HEK293T (cell line): Measurements from ENCODE around the gene NOXO1.
A peak's percentile ranks its signal among the peaks of the same experiment; 100 is the strongest.

Experiments
- CTCF ChIA-PET: fragments of 350-600 bp; formaldehyde crosslinking; extraction: SDS; loops from one replicate; lab custom pipeline; 2021; ENCODE audit warnings: antibody characterized with exemption, inconsistent platforms; lab: Yijun Ruan, JAX
- POLR2A ChIA-PET: fragments of 350-600 bp; formaldehyde crosslinking; extraction: SDS; loops from one replicate; lab custom pipeline; 2020; ENCODE audit warnings: antibody characterized with exemption, inconsistent platforms; lab: Yijun Ruan, JAX
- DNase-seq: peaks from one replicate; pipeline ENCODE4 v3.0.0; 2012; ENCODE audit warnings: mixed read lengths; ENCODE audit errors: extremely low spot score
- ARNT ChIP-seq: fragments of 450-650 bp; IDR thresholded peaks from 2 replicates; pipeline ENCODE4 v1.6.1; 2017; ENCODE audit warnings: mild to moderate bottlenecking
- BHLHE40 ChIP-seq: fragments of 450-650 bp; IDR thresholded peaks from 2 replicates; pipeline ENCODE4 v1.6.1; 2016; ENCODE audit warnings: mild to moderate bottlenecking, moderate library complexity, borderline replicate concordance
- CTBP1 ChIP-seq: fragments of 450-650 bp; IDR thresholded peaks from 2 replicates; pipeline ENCODE4 v1.6.1; 2016; ENCODE audit warnings: borderline replicate concordance
- ELF4 ChIP-seq: fragments of 450-650 bp; IDR thresholded peaks from 2 replicates; pipeline ENCODE4 v1.6.1; 2017; ENCODE audit warnings: antibody characterized with exemption
- FOXA1 ChIP-seq: fragments of 450-650 bp; IDR thresholded peaks from 2 replicates; pipeline ENCODE4 v1.6.1; 2016; ENCODE audit warnings: mild to moderate bottlenecking
- FOXK2 ChIP-seq: fragments of 450-650 bp; IDR thresholded peaks from 2 replicates; pipeline ENCODE4 v1.6.1; 2016; ENCODE audit warnings: mild to moderate bottlenecking
- FOXM1 ChIP-seq: fragments of 450-650 bp; IDR thresholded peaks from 2 replicates; pipeline ENCODE4 v1.6.1; 2017; ENCODE audit warnings: mild to moderate bottlenecking, borderline replicate concordance
- HDGF ChIP-seq: fragments of 450-650 bp; IDR thresholded peaks from 2 replicates; pipeline ENCODE4 v1.6.1; 2017; ENCODE audit warnings: antibody characterized with exemption, borderline replicate concordance
- L3MBTL2 ChIP-seq: fragments of 450-650 bp; conservative IDR thresholded peaks from 2 replicates; pipeline ENCODE4 v1.6.1; 2016; ENCODE audit warnings: mild to moderate bottlenecking
- LEF1 ChIP-seq: fragments of 450-650 bp; IDR thresholded peaks from 2 replicates; pipeline ENCODE4 v1.6.1; 2017; ENCODE audit warnings: mild to moderate bottlenecking, borderline replicate concordance
- NFRKB ChIP-seq: fragments of 450-650 bp; IDR thresholded peaks from 2 replicates; pipeline ENCODE4 v1.6.1; 2016; ENCODE audit warnings: mild to moderate bottlenecking, moderate library complexity
- SP1 ChIP-seq: fragments of 450-650 bp; IDR thresholded peaks from 2 replicates; pipeline ENCODE4 v1.6.1; 2017
- SUZ12 ChIP-seq: fragments of 450-650 bp; IDR thresholded peaks from 2 replicates; pipeline ENCODE4 v1.6.1; 2016; ENCODE audit warnings: mild to moderate bottlenecking
- TARDBP ChIP-seq: fragments of 450-650 bp; IDR thresholded peaks from 2 replicates; pipeline ENCODE4 v1.6.1; 2016
- ZNF384 ChIP-seq: fragments of 450-650 bp; IDR thresholded peaks from 2 replicates; pipeline ENCODE4 v1.6.1; 2016
- TF ChIP-seq, protein P1 (sequence below): fragments of 450-650 bp; IDR thresholded peaks from 2 replicates; pipeline ENCODE4 v1.6.1; 2016

Gene NOXO1

DNA sequence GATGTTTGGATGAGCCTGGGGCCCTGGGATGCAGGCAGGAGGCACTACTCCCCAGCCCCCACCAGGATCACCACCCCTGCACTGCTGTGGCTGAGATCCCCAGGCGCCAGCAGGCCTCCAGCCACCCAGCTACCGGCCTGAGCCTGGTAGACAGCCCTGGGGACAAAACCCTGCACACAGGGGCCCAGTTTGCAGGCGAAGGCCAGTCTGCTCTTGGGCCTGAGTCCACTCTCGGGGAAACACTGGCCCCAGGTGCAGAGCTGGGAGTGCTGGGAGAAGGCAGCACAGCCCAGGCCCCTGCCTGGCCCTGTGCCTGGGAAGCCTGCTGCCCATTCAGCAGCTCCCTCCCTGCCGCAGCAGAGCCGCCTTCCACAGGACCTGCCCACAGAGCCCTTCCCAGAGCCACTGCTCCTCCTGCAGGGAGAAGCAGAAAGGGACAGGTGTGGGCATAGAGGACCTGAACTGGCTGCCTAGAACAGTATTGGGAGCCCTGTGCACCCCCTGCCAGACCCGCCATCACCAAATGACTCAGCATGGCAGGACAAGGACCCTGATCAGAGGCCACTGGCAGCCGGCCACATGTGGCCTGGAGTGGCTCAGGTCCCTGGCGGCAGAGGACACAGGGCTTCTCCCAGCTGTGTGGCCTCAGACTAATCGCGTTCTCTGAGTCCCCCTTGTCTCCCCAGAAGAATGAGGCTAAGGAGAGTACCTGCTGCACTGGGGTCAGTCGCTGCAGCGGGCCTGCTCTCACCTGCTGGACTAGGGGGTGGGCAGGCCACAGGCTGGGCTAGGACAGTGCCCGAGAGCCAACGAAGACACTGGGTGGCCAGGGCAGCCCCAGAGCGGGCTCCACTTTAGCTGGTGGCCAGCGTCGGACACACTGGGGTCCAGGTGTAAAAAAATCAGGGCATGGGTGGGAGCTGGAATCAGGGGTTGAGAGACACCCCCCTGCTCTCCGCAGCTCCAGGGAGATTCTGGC is 48.9 kb downstream of the NOXO1 start:
- CTCF ChIA-PET: interaction anchor here (1.8 kb wide), 1 partner anchor 9 kb away, joined by 16 read pairs; no protein-coding TSS in a partner anchor
- POLR2A ChIA-PET: interaction anchor here (1.0 to 1.5 kb wide), 3 partner anchors 9 to 35 kb away, joined by 3 to 7 read pairs (median 3); partner anchors contain the start of gene RPS2
- no peak for DNase-seq
- TF ChIP-seq ZNF384: no peak
- no peak for TF ChIP-seq LEF1
- TF ChIP-seq NFRKB: no peak
- no peak for TF ChIP-seq TARDBP
- no peak for TF ChIP-seq BHLHE40
- no peak for TF ChIP-seq ELF4
- TF ChIP-seq, protein P1, sequence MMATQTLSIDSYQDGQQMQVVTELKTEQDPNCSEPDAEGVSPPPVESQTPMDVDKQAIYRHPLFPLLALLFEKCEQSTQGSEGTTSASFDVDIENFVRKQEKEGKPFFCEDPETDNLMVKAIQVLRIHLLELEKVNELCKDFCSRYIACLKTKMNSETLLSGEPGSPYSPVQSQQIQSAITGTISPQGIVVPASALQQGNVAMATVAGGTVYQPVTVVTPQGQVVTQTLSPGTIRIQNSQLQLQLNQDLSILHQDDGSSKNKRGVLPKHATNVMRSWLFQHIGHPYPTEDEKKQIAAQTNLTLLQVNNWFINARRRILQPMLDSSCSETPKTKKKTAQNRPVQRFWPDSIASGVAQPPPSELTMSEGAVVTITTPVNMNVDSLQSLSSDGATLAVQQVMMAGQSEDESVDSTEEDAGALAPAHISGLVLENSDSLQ: no peak
- no peak for TF ChIP-seq FOXK2
- no peak for TF ChIP-seq SP1
- TF ChIP-seq L3MBTL2: no peak
- no peak for TF ChIP-seq FOXA1
- no peak for TF ChIP-seq FOXM1
- TF ChIP-seq HDGF: no peak
- TF ChIP-seq ARNT: no peak
- TF ChIP-seq CTBP1: no peak
- no peak for TF ChIP-seq SUZ12

DNA sequence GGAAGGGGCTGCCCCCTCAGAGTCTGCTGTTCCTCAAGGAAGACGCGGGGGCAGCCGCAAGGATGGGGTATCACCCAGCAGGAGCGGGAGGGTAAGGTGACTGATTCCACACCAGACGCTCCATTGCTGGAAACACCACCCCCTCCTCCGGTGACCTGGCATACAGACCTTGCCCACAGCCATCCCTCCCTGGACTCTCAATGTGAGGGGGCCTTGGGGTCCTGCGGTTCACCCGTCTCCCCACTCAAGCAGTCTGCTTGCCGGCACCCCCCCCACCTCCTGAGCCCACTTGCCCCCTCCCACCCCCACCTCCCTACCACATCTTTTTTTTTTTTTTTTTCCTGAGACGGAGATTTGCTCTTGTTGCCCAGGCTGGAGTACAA is 50.9 kb downstream of the NOXO1 start:
- DNase-seq: no peak
- POLR2A ChIA-PET: interaction anchor here (0.8 kb wide), 1 partner anchor 12 kb away, joined by 5 read pairs; the partner anchor contains the start of gene MSRB1
- CTCF ChIA-PET: interaction anchor here (0.6 to 1.1 kb wide), 3 partner anchors 9 to 21 kb away, joined by 4 to 5 read pairs (median 4); no protein-coding TSS in a partner anchor
- TF ChIP-seq FOXA1: no peak
- no peak for TF ChIP-seq FOXK2
- no peak for TF ChIP-seq ZNF384
- no peak for TF ChIP-seq BHLHE40
- TF ChIP-seq L3MBTL2: no peak
- TF ChIP-seq ELF4: no peak
- TF ChIP-seq ARNT: no peak
- no peak for TF ChIP-seq HDGF
- no peak for TF ChIP-seq NFRKB

DNA sequence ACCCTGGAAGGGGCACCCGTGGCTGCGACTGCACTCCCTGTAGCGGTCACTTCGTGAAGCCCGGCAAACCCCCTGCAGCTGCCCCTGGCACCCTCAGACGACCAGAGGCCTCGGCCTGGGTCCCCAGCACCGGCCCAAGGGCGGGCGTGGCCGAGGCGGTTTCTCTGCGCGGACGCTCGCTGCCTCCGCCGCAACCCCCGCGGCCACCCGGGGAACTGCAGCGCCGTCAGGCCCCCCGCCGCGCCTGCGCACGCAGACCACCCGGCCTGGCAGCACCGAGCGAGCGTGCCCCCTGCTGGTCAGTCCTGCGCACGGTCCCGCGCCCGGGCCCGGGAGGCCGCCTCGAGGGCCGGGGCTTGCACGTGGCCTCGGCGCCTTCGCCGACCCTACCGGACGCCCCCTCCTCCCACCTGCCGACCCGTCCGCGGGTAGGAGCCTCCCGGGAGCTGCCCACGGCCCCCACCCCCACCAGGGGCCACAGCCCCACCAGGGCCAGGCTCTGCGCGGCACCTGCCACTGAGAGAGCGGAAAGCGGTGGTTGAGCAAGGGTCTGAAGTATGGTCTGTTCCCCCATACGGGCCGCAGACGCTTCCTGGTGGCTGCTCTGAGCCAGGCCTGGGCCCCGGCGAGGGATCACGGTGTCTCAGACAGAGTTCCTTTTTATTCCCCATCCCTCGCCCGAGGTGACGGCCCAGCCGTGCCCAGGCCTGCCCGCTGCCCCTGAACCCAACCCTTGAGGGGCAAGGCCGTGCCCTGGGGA is 51.5 kb downstream of the NOXO1 start:
- TF ChIP-seq ELF4: no peak
- no peak for TF ChIP-seq ZNF384
- TF ChIP-seq FOXM1: no peak
- TF ChIP-seq LEF1: peak; percentile 65; the same call in 1 of the 2 replicates
- no peak for TF ChIP-seq HDGF
- TF ChIP-seq BHLHE40: no peak
- peak; percentile 98 for TF ChIP-seq L3MBTL2
- no peak for TF ChIP-seq CTBP1
- TF ChIP-seq NFRKB: no peak
- TF ChIP-seq FOXA1: no peak
- peak; percentile 57; the same call in 1 of the 2 replicates for TF ChIP-seq ARNT
- TF ChIP-seq FOXK2: no peak
- TF ChIP-seq, protein P1: no peak
- ChIA-PET CTCF (interaction anchor here (0.6 to 2.2 kb wide), 9 partner anchors 11 to 395 kb away, joined by 3 to 12 read pairs (median 3); partner anchors contain the start of gene TBL3), POLR2A (interaction anchor here (0.6 to 2.4 kb wide), 9 partner anchors 9 to 226 kb away, joined by 3 to 18 read pairs (median 3); partner anchors contain the start of genes MSRB1, NDUFB10, NTHL1 and RPS2)
- peak; percentile 99 for DNase-seq

DNA sequence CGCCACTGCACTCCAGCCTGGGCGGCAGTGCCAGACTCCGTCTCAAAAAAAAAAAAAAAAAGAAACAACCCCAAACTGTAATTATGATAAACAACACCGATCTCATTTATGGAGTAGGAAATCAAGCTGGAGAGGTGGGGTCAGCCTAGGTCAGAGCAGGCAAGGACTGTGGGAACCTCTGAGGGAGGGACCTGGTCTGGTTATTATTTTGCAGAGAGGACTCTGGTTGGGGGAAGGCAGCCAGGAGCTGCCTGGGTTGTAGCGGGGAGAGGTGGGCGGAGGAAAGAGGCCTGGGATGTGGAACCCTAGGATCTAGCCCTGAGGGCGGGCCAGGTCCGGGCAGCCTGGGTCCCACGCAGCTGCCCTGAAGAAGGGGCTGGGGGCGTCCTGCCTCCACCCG is 52.2 kb downstream of the NOXO1 start:
- no peak for DNase-seq
- POLR2A ChIA-PET: interaction anchor here (0.6 to 2.4 kb wide), 9 partner anchors 8 to 226 kb away, joined by 3 to 18 read pairs (median 3); partner anchors contain the start of genes MSRB1, NDUFB10, NTHL1 and RPS2
- TF ChIP-seq CTBP1: no peak
- no peak for TF ChIP-seq ELF4
- TF ChIP-seq FOXM1: no peak
- no peak for TF ChIP-seq BHLHE40
- no peak for TF ChIP-seq NFRKB
- CTCF ChIA-PET: interaction anchor here (0.6 to 2.2 kb wide), 9 partner anchors 12 to 394 kb away, joined by 3 to 12 read pairs (median 3); partner anchors contain the start of gene TBL3
